ENCODE measurements around the gene LSM2. TPM values are rescaled to one million over a fixed set of nuclear protein-coding genes. Genes with fewer than 3 reads are reported as not detected.
"Not testable (repeated sequence)": the region's sequence is repeated elsewhere in the genome, so short reads cannot be mapped to it uniquely, and the experiment has no call there.

The LSM2 gene
- total and polyA plus RNA-seq, 2 experiments from 2014 or later: 51.9 to 57.9 TPM

- Histone ChIP-seq H4K20me1 (ENCODE audit: insufficient read depth, poor library complexity, severe bottlenecking) (no peaks in the 10 kb centered on the region), H3K79me2 (peaks cover 31% of the 10 kb centered on the region), H3K27me3 (no peaks in the 10 kb centered on the region), H3K36me3 (replicated peaks; ENCODE audit: insufficient read depth, low read depth) (no peaks in the 10 kb centered on the region), H3K4me3 (peak within 1 kb of the TSS; percentile 80), H2AFZ (peak within 1 kb of the TSS; percentile 57), H3K9me3 (ENCODE audit: low read depth) (no peaks in the 10 kb centered on the region), H3K4me1 (ENCODE audit: insufficient read depth) (peaks cover 11% of the 10 kb centered on the region), H3K9me2 (replicated peaks; ENCODE audit: insufficient read depth) (no peaks in the 10 kb centered on the region), H3K27ac (peak within 1 kb of the TSS; percentile 93), H3K4me2 (peak within 1 kb of the TSS; percentile 96)
- DNase-seq (ENCODE audit: low spot score): peak; percentile 96
- TF ChIP-seq EZH2 (IDR thresholded peaks at IDR 0.05; ENCODE audit: borderline replicate concordance) (no peak), CTCF (IDR thresholded peaks at IDR 0.05; ENCODE audit: poor library complexity) (peak; percentile 75)
- WGBS (ENCODE audit: low lambda C conversion rate, missing lambda C conversion rate): 4% methylated on average over 62 of the region's 75 CpGs
These were observed 11.0 kb downstream of the LSM2 start, which contains the start of gene VARS1 for GRCh38 chr6:31795616-31796298. TSS of gene VARS1 (minus strand) at chr6:31795752. CDS start at chr6:31795217, 535 bp downstream.

- H2AFZ ChIP-seq: peak overlapping the region; percentile 57
- H3K79me2 ChIP-seq: peaks cover 33% of the 10 kb centered on the region
These were observed 11.7 kb downstream of the LSM2 start for GRCh38 chr6:31794866-31795615.

GRCh38 chr6:31794294-31794865, 12.4 kb downstream of the LSM2 start:
- peak overlapping the region; percentile 80 for H3K4me3 ChIP-seq
- peaks cover 11% of the 10 kb centered on the region for H3K4me1 ChIP-seq (ENCODE audit: insufficient read depth)
- no peaks in the 10 kb centered on the region for H3K27me3 ChIP-seq
- TF ChIP-seq EZH2 (IDR thresholded peaks at IDR 0.05; ENCODE audit: borderline replicate concordance): no peak
- no peak for TF ChIP-seq EZH2phosphoT487 (IDR thresholded peaks at IDR 0.05; ENCODE audit: low read depth, severe bottlenecking, unreplicated experiment)
- no peak for TF ChIP-seq CTCF (IDR thresholded peaks at IDR 0.05; ENCODE audit: poor library complexity)
- no peaks in the 10 kb centered on the region for H3K9me3 ChIP-seq (ENCODE audit: low read depth)
- H3K9me2 ChIP-seq (replicated peaks; ENCODE audit: insufficient read depth): no peaks in the 10 kb centered on the region
- peaks cover 34% of the 10 kb centered on the region for H3K79me2 ChIP-seq
- H3K36me3 ChIP-seq (replicated peaks; ENCODE audit: insufficient read depth, low read depth): no peaks in the 10 kb centered on the region
- H4K20me1 ChIP-seq (ENCODE audit: insufficient read depth, poor library complexity, severe bottlenecking): no peaks in the 10 kb centered on the region
- H3K4me2 ChIP-seq: peak overlapping the region; percentile 96
- peak overlapping the region; percentile 57 for H2AFZ ChIP-seq
- peak; percentile 42 for DNase-seq (ENCODE audit: low spot score)
- WGBS (ENCODE audit: low lambda C conversion rate, missing lambda C conversion rate): 6% methylated on average over 7 of the region's 7 CpGs
- peak overlapping the region; percentile 93 for H3K27ac ChIP-seq

More at GRCh38 chr6:31794866-31795615, 11.7 kb downstream of the LSM2 start:
- TF ChIP-seq EZH2 (IDR thresholded peaks at IDR 0.05; ENCODE audit: borderline replicate concordance) (no peak), EZH2phosphoT487 (IDR thresholded peaks at IDR 0.05; ENCODE audit: low read depth, severe bottlenecking, unreplicated experiment) (no peak), CTCF (IDR thresholded peaks at IDR 0.05; ENCODE audit: poor library complexity) (no peak)
- DNase-seq (ENCODE audit: low spot score): no peak
- no peaks in the 10 kb centered on the region for H4K20me1 ChIP-seq (ENCODE audit: insufficient read depth, poor library complexity, severe bottlenecking)
- peak overlapping the region; percentile 96 for H3K4me2 ChIP-seq
- no peaks in the 10 kb centered on the region for H3K27me3 ChIP-seq
- H3K9me3 ChIP-seq (ENCODE audit: low read depth): no peaks in the 10 kb centered on the region
- peak overlapping the region; percentile 80 for H3K4me3 ChIP-seq
- WGBS (ENCODE audit: low lambda C conversion rate, missing lambda C conversion rate): under 1% methylated on average over 37 of the region's 44 CpGs
- H3K4me1 ChIP-seq (ENCODE audit: insufficient read depth): peaks cover 11% of the 10 kb centered on the region
- no peaks in the 10 kb centered on the region for H3K9me2 ChIP-seq (replicated peaks; ENCODE audit: insufficient read depth)
- H3K27ac ChIP-seq: peak overlapping the region; percentile 93
- H3K36me3 ChIP-seq (replicated peaks; ENCODE audit: insufficient read depth, low read depth): no peaks in the 10 kb centered on the region

GRCh38 chr6:31793927-31794245, 12.9 kb downstream of the LSM2 start:
- 90% methylated on average over 6 of the region's 6 CpGs for WGBS (ENCODE audit: low lambda C conversion rate, missing lambda C conversion rate)
- not testable (repeated sequence) for H2AFZ ChIP-seq; DNase-seq (ENCODE audit: low spot score); H3K4me3 ChIP-seq; H4K20me1 ChIP-seq (ENCODE audit: insufficient read depth, poor library complexity, severe bottlenecking); H3K9me3 ChIP-seq (ENCODE audit: low read depth); H3K9me2 ChIP-seq (replicated peaks; ENCODE audit: insufficient read depth); H3K36me3 ChIP-seq (replicated peaks; ENCODE audit: insufficient read depth, low read depth); H3K27me3 ChIP-seq
- H3K4me2 ChIP-seq: peak overlapping the region; percentile 96
- peaks cover 36% of the 10 kb centered on the region for H3K79me2 ChIP-seq
- H3K4me1 ChIP-seq (ENCODE audit: insufficient read depth): peaks cover 11% of the 10 kb centered on the region
- peak overlapping the region; percentile 93 for H3K27ac ChIP-seq

All from hepatocyte (in vitro differentiated cells).